K562 (cell line): Measurements from ENCODE around the gene SYCP3. TPM values are rescaled to one million over a fixed set of nuclear protein-coding genes. Genes with fewer than 3 reads are reported as not detected.

Experiments used
- C11orf30 ChIP-seq: fragments of 450-650 bp; IDR thresholded peaks from 2 replicates; pipeline ENCODE4 v1.6.1; 2016; ENCODE audit warnings: low read depth, mild to moderate bottlenecking
- EHMT2 ChIP-seq: fragments of 450-650 bp; IDR thresholded peaks from 2 replicates; pipeline ENCODE4 v1.6.1; 2018; ENCODE audit warnings: antibody characterized with exemption
- ETV5 ChIP-seq: sonication (generic); formaldehyde crosslinking; IDR thresholded peaks from 2 replicates; pipeline ENCODE4 v1.4.0; 2020; ENCODE audit warnings: low read depth, mild to moderate bottlenecking, missing genetic modification reagents
- GATAD2A ChIP-seq: fragments of 450-650 bp; IDR thresholded peaks from 2 replicates; pipeline ENCODE4 v1.6.1; 2017
- MED1 ChIP-seq: sonication (generic); formaldehyde crosslinking; IDR thresholded peaks from 2 replicates; pipeline ENCODE4 v1.8.1; 2023; ENCODE audit warnings: missing genetic modification reagents, borderline replicate concordance
- MEF2A ChIP-seq: IDR thresholded peaks from 2 replicates; pipeline ENCODE4 v1.6.1; 2011; ENCODE audit warnings: low read depth, mild to moderate bottlenecking, low read length, moderate library complexity; ENCODE audit not compliant: control insufficient read depth
- MTA2 ChIP-seq: fragments of 450-650 bp; IDR thresholded peaks from 2 replicates; pipeline ENCODE4 v1.6.1; 2016; ENCODE audit warnings: low read depth
- SIN3B ChIP-seq: fragments of 450-650 bp; IDR thresholded peaks from 2 replicates; pipeline ENCODE4 v1.6.1; 2017; ENCODE audit warnings: low read depth, mild to moderate bottlenecking, moderate library complexity
- SMAD3 ChIP-seq: fragments of 450-650 bp; formaldehyde crosslinking; conservative IDR thresholded peaks from 2 replicates; pipeline ENCODE4 v1.4.0; 2020; ENCODE audit warnings: mild to moderate bottlenecking
- ZNF3 ChIP-seq: fragments of 250-450 bp; sonication (Bioruptor Pico); IDR thresholded peaks from 2 replicates; pipeline ENCODE4 v1.5.0; 2021; ENCODE audit warnings: mild to moderate bottlenecking, moderate library complexity
- ZNF445 ChIP-seq: fragments of 250-450 bp; sonication (Bioruptor Pico); IDR thresholded peaks from 2 replicates; pipeline ENCODE4 v1.4.0; 2020; ENCODE audit warnings: low read depth, mild to moderate bottlenecking, moderate library complexity
- polyA plus RNA-seq, 8 experiments: library from polyadenylated mRNA; depleted of rRNA in 4 of 8; stranded (reverse) in 5 of 8; unstranded in 3 of 8; fragments of >200 nt; fragmentation: Nextera tagmentation in 2 of 8; fragmentation: Illumina TruSeq in 1 of 8; extraction: Ambion mirVana in 2 of 8; extraction: Trizol in 1 of 8; gene quantifications; 2 replicates each; pipeline versions ENCODE4 v1.2.1 to v1.2.3, GENCODE V29; 2011 to 2014; ENCODE audit warnings: inconsistent platforms in 1 of 8, missing spikeins in 1 of 8
- total RNA-seq, 7 experiments: library from RNA; depleted of rRNA in 6 of 7; stranded (reverse); fragments of >200 nt in 6 of 7; fragmentation: Illumina TruSeq in 2 of 7; extraction: Trizol in 2 of 7; gene quantifications; 2 replicates each; pipeline versions ENCODE4 v1.2.1 to v1.2.3, GENCODE V29; 2011 to 2021; ENCODE audit warnings: low replicate concordance in 1 of 7
- TF ChIP-seq, protein P1 (sequence below), 2 experiments: fragments of 450-650 bp; formaldehyde crosslinking in 1 of 2; IDR thresholded peaks; 2 replicates each; pipeline versions ENCODE4 v1.4.0 to v1.6.1; 2014 to 2020; ENCODE audit warnings: mild to moderate bottlenecking in 2 of 2, borderline replicate concordance in 1 of 2, low read depth in 1 of 2
- TF ChIP-seq, protein P2 (sequence below): sonication (generic); formaldehyde crosslinking; IDR thresholded peaks from 2 replicates; pipeline ENCODE4 v1.8.0; 2022; ENCODE audit warnings: missing genetic modification reagents, mild to moderate bottlenecking, borderline replicate concordance

SYCP3 gene
- total and polyA plus RNA-seq, 9 of the 15 experiments (the other 6 are each of a cell fraction or from before 2014, with no cell fraction given) = 0.11 to 0.25 (median 0.22) TPM; not detected in 4

DNA sequence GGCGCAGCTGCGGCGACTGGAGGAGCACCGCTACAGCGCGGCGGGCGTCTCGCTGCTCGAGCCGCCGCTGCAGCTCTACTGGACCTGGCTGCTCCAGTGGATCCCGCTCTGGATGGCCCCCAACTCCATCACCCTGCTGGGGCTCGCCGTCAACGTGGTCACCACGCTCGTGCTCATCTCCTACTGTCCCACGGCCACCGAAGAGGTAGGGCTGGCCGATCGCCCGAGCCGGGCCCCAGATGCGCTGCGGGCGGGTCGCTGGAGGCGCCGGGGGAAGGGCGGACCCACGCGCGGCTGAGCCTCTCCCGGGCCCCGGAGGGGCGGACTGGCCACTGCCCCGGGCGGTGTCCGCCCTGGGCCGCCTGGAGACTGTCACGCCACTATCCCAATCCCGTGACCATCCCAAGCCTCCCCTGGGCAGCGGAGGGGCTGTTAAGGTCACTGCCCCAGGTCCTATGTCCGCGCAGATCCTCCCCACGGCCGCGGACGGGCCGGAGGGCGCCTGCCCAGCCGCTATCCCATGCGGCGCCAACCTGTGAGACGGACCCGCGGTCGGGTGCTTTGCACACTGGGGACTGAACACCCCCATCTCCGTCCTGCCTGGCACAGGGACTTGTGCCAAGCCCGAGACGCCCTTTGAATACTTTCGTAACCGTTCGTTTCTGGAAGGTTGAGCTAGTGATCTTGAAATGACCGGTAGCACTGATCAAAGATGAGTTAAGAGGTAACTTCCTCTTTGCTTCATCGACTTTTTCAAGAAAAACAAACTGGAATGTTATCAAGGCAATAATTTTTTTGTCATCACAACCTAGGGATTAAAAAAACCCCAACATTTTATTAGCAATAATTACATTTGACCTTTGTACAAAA is 41.1 kb downstream of the SYCP3 start (continued):
- TF ChIP-seq, protein P1, sequence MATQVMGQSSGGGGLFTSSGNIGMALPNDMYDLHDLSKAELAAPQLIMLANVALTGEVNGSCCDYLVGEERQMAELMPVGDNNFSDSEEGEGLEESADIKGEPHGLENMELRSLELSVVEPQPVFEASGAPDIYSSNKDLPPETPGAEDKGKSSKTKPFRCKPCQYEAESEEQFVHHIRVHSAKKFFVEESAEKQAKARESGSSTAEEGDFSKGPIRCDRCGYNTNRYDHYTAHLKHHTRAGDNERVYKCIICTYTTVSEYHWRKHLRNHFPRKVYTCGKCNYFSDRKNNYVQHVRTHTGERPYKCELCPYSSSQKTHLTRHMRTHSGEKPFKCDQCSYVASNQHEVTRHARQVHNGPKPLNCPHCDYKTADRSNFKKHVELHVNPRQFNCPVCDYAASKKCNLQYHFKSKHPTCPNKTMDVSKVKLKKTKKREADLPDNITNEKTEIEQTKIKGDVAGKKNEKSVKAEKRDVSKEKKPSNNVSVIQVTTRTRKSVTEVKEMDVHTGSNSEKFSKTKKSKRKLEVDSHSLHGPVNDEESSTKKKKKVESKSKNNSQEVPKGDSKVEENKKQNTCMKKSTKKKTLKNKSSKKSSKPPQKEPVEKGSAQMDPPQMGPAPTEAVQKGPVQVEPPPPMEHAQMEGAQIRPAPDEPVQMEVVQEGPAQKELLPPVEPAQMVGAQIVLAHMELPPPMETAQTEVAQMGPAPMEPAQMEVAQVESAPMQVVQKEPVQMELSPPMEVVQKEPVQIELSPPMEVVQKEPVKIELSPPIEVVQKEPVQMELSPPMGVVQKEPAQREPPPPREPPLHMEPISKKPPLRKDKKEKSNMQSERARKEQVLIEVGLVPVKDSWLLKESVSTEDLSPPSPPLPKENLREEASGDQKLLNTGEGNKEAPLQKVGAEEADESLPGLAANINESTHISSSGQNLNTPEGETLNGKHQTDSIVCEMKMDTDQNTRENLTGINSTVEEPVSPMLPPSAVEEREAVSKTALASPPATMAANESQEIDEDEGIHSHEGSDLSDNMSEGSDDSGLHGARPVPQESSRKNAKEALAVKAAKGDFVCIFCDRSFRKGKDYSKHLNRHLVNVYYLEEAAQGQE (IDR thresholded peaks at IDR 0.05; ENCODE audit: borderline replicate concordance) = peak; percentile 3; the same call in 1 of the 2 replicates
- TF ChIP-seq, protein P1 (CRISPR knock-in tag; IDR thresholded peaks at IDR 0.05; ENCODE audit: low read depth) = no peak
- TF ChIP-seq C11orf30 = no peak
- TF ChIP-seq MTA2 = no peak
- no peak for TF ChIP-seq SMAD3 (CRISPR knock-in tag)
- TF ChIP-seq GATAD2A = no peak
- TF ChIP-seq ZNF445 (CRISPR knock-in tag) = no peak
- TF ChIP-seq ZNF3 (CRISPR knock-in tag) = no peak
- no peak for TF ChIP-seq ETV5 (CRISPR knock-in tag)
- TF ChIP-seq EHMT2 = no peak
- no peak for TF ChIP-seq MEF2A
- TF ChIP-seq SIN3B = no peak
- TF ChIP-seq, protein P2, sequence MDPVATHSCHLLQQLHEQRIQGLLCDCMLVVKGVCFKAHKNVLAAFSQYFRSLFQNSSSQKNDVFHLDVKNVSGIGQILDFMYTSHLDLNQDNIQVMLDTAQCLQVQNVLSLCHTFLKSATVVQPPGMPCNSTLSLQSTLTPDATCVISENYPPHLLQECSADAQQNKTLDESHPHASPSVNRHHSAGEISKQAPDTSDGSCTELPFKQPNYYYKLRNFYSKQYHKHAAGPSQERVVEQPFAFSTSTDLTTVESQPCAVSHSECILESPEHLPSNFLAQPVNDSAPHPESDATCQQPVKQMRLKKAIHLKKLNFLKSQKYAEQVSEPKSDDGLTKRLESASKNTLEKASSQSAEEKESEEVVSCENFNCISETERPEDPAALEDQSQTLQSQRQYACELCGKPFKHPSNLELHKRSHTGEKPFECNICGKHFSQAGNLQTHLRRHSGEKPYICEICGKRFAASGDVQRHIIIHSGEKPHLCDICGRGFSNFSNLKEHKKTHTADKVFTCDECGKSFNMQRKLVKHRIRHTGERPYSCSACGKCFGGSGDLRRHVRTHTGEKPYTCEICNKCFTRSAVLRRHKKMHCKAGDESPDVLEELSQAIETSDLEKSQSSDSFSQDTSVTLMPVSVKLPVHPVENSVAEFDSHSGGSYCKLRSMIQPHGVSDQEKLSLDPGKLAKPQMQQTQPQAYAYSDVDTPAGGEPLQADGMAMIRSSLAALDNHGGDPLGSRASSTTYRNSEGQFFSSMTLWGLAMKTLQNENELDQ (CRISPR knock-in tag) = no peak
- no peak for TF ChIP-seq MED1 (CRISPR knock-in tag)
